PC-3 (cell line): ENCODE measurements around the gene NR1D1.

Experiments used
- EZH2 ChIP-seq: fragments of 300-600 bp; sonication (generic); IDR thresholded peaks from one replicate; pipeline ENCODE4 v1.6.1; 2017; ENCODE audit warnings: antibody characterized with exemption, mild to moderate bottlenecking, low read length; ENCODE audit not compliant: unreplicated experiment
- EZH2phosphoT487 ChIP-seq: fragments of 300-600 bp; sonication (generic); IDR thresholded peaks from 2 replicates; pipeline ENCODE4 v1.6.1; 2018; ENCODE audit warnings: mild to moderate bottlenecking, antibody characterized with exemption, low read length, borderline replicate concordance
- TF ChIP-seq, protein P1 (sequence below): fragments of 300-600 bp; sonication (generic); conservative IDR thresholded peaks from 2 replicates; pipeline ENCODE4 v1.5.1; 2017; ENCODE audit warnings: antibody characterized with exemption, low read depth, mild to moderate bottlenecking, low read length

DNA sequence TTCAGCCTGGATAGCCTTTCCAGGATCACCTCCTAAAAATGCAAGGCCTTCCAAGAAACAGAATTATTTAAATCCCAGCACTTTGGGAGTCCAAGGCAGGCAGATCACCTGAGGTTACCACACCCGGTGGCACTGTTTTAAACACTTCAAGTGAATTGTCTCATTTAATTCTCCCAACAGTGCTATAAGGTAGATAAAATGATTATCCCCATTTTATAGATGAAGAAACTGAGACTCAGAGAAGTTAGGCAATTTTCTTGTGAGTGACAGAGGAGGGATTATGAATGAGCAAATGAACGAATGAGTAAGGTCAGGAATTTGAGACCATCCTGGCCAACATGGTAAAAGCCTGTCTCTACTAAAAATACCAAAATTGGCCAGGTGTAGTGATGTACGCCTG lies 20.8 kb downstream of the NR1D1 start:
- TF ChIP-seq EZH2, result no peak
- TF ChIP-seq, protein P1, sequence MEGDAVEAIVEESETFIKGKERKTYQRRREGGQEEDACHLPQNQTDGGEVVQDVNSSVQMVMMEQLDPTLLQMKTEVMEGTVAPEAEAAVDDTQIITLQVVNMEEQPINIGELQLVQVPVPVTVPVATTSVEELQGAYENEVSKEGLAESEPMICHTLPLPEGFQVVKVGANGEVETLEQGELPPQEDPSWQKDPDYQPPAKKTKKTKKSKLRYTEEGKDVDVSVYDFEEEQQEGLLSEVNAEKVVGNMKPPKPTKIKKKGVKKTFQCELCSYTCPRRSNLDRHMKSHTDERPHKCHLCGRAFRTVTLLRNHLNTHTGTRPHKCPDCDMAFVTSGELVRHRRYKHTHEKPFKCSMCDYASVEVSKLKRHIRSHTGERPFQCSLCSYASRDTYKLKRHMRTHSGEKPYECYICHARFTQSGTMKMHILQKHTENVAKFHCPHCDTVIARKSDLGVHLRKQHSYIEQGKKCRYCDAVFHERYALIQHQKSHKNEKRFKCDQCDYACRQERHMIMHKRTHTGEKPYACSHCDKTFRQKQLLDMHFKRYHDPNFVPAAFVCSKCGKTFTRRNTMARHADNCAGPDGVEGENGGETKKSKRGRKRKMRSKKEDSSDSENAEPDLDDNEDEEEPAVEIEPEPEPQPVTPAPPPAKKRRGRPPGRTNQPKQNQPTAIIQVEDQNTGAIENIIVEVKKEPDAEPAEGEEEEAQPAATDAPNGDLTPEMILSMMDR, result no peak
- TF ChIP-seq EZH2phosphoT487, result no peak
